GM12878 (cell line): ENCODE results near the gene DYNLT2B. TPM values are rescaled to one million over a fixed set of nuclear protein-coding genes. Genes with fewer than 3 reads are reported as not detected.

ENCODE experiments used
- ATAC-seq: fragments of 200-7000 bp; cut with Tn5 transposase; 3 replicates; pipeline ENCODE4 v1.9.1; 2020; ENCODE audit warnings: mild to moderate bottlenecking, moderate library complexity
- BruUV-seq: library from RNA; stranded (reverse); fragments of 400-500 nt; replicated peaks from 2 replicates; lab custom pipeline; 2021; lab: Mats Ljungman, UMichigan
- CTCF ChIA-PET: fragments of 300-600 bp; sonication (Branson Sonifier 250); formaldehyde crosslinking; extraction: SDS; loops from one replicate; lab custom pipeline; 2021; ENCODE audit warnings: inconsistent platforms; lab: Yijun Ruan, JAX
- POLR2A ChIA-PET: fragments of 350-600 bp; formaldehyde crosslinking; extraction: SDS; loops from one replicate; lab custom pipeline; 2021; ENCODE audit warnings: inconsistent platforms; lab: Charles Lee
- RAD21 ChIA-PET: fragments of 300-600 bp; sonication (Branson Sonifier 250); formaldehyde crosslinking; loops from one replicate; lab custom pipeline; 2023; ENCODE audit warnings: antibody characterized with exemption; ENCODE audit not compliant: unreplicated experiment; lab: Charles Lee
- SMC1A ChIA-PET: fragments of 300-600 bp; sonication (Branson Sonifier 250); formaldehyde crosslinking; loops from one replicate; lab custom pipeline; 2023; ENCODE audit not compliant: unreplicated experiment, uncharacterized antibody; lab: Charles Lee
- DNase-seq: peaks from one replicate; pipeline ENCODE4 v3.0.0-alpha.2; 2011; ENCODE audit warnings: low read depth, low spot score
- FAIRE-seq: peaks from 3 replicates; lab custom pipeline; 2011; peaks lifted over from hg19 to GRCh38; lab: Jason Lieb, UNC
- H2AFZ ChIP-seq: 2 replicates; pipeline ENCODE4 v1.6.0; 2011; ENCODE audit warnings: low read depth, low read length, control low read depth; ENCODE audit not compliant: control insufficient read depth
- H3K27ac ChIP-seq: 2 replicates; pipeline ENCODE4 v1.5.1; 2011; ENCODE audit warnings: control low read depth; ENCODE audit not compliant: control insufficient read depth, insufficient read depth
- H3K27me3 ChIP-seq, 2 experiments: replicated peaks in 1 of 2; 2 replicates each; pipeline versions ENCODE4 v1.6.0 to v1.6.1; 2011; ENCODE audit warnings: low read length in 1 of 2; ENCODE audit not compliant: control insufficient read depth in 2 of 2, insufficient read depth in 2 of 2
- H3K36me3 ChIP-seq, 2 experiments: 2 replicates each; pipeline ENCODE4 v1.5.1; 2011; ENCODE audit warnings: low read length in 1 of 2; ENCODE audit not compliant: control insufficient read depth in 2 of 2, insufficient read depth in 2 of 2
- H3K4me1 ChIP-seq: 2 replicates; pipeline ENCODE4 v1.6.1; 2011; ENCODE audit warnings: mild to moderate bottlenecking, low read length, moderate library complexity, mixed read lengths; ENCODE audit not compliant: control insufficient read depth, insufficient read depth
- H3K4me2 ChIP-seq: 2 replicates; pipeline ENCODE4 v1.6.0; 2011; ENCODE audit warnings: control low read depth; ENCODE audit not compliant: control insufficient read depth, insufficient read depth
- H3K4me3 ChIP-seq: fragments of 200-600 bp; sonication (generic); 2 replicates; pipeline ENCODE4 v1.5.1; 2016
- H3K79me2 ChIP-seq: 2 replicates; pipeline ENCODE4 v1.6.0; 2011; ENCODE audit warnings: low read length; ENCODE audit not compliant: control insufficient read depth, insufficient read depth
- H3K9ac ChIP-seq: 2 replicates; pipeline ENCODE4 v1.8.0; 2011; ENCODE audit warnings: low read length, control low read depth, mixed read lengths; ENCODE audit not compliant: control insufficient read depth, insufficient read depth
- H3K9me3 ChIP-seq: replicated peaks from 3 replicates; pipeline ENCODE4 v1.5.1; 2011; ENCODE audit warnings: mild to moderate bottlenecking, low read length; ENCODE audit not compliant: control insufficient read depth, insufficient read depth
- H4K20me1 ChIP-seq: 2 replicates; pipeline ENCODE4 v1.6.0; 2011; ENCODE audit not compliant: control insufficient read depth, insufficient read depth
- DPF2 ChIP-seq: fragments of 450-650 bp; IDR thresholded peaks from 2 replicates; pipeline ENCODE4 v1.6.1; 2017; ENCODE audit warnings: mild to moderate bottlenecking
- SMARCA5 ChIP-seq: fragments of 450-650 bp; IDR thresholded peaks from 2 replicates; pipeline ENCODE4 v1.6.1; 2017; ENCODE audit warnings: mild to moderate bottlenecking
- WRNIP1 ChIP-seq: IDR thresholded peaks from 2 replicates; pipeline ENCODE4 v1.6.1; 2011; ENCODE audit warnings: low read depth, low read length, improper control_type of control experiment, borderline replicate concordance
- WGBS: methylation state at CpG from one replicate; pipeline ENCODE4 v1.1.6; 2016; ENCODE audit warnings: low lambda C conversion rate; ENCODE audit not compliant: insufficient replicate concordance, insufficient coverage; ENCODE audit errors: missing lambda C conversion rate; 5-methylcytosine and 5-hydroxymethylcytosine counted together
- in situ Hi-C: fragments of 300-500 bp; cut with MboI; formaldehyde crosslinking; loops from 9 replicates; pipeline ENCODE4 v1.14.3; 2018; ENCODE audit warnings: mixed read lengths
- intact Hi-C: fragments of 100-400 bp; cut with micrococcal nuclease; formaldehyde crosslinking; loops from one replicate; pipeline ENCODE4 v1.14.2; 2022; ENCODE audit not compliant: unreplicated experiment
- polyA plus RNA-seq, 11 experiments: library from polyadenylated mRNA; depleted of rRNA in 4 of 11; unstranded in 6 of 11; stranded (reverse) in 5 of 11; fragments of >200 nt; fragmentation: Nextera tagmentation in 4 of 11; fragmentation: Illumina TruSeq in 1 of 11; extraction: Ambion mirVana in 4 of 11; extraction: Trizol in 1 of 11; gene quantifications; 1 replicate in 1 of 11; 2 replicates in 10 of 11; pipeline versions ENCODE4 v1.2.1 to v1.2.3, GENCODE V29; 2011 to 2016; ENCODE audit warnings: inconsistent platforms in 2 of 11, missing spikeins in 2 of 11, low read depth in 1 of 11
- total RNA-seq, 4 experiments: library from RNA; depleted of rRNA in 3 of 4; stranded (reverse); fragments of >200 nt in 3 of 4; fragmentation: Illumina TruSeq in 1 of 4; extraction: Trizol in 1 of 4; gene quantifications; 2 replicates each; pipeline versions ENCODE4 v1.2.1 to v1.2.3, GENCODE V29; 2013 to 2021
- TF ChIP-seq, protein P1 (sequence below): IDR thresholded peaks from 2 replicates; pipeline ENCODE4 v1.6.1; 2011; ENCODE audit warnings: low read depth, low read length, improper control_type of control experiment, borderline replicate concordance

The DYNLT2B gene
- total and polyA plus RNA-seq, 10 of the 15 experiments (the other 5 are each of a cell fraction or from before 2014, with no cell fraction given): 8.6 to 89.7 (median 21.9) TPM

DNA sequence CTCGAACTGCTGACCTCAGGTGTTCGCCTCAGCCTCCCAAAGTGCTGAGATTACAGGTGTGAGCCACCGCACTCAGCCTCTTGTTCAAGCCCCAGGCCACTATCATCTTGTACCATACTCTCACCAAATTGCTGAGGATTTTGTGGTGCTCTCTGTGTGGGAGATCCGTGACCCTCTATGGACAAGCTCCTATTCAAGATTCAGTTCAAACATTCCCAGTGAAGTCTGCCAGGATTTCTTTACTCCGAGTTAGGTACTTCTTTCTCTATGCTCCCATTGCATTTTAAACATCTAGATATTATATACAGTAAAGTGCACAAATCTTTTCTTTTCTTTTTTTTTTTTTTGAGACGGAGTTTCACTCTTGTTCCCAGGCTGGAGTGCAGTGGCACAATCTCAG lies 21.0 kb upstream of the DYNLT2B start (continued):
- TF ChIP-seq, protein P1, sequence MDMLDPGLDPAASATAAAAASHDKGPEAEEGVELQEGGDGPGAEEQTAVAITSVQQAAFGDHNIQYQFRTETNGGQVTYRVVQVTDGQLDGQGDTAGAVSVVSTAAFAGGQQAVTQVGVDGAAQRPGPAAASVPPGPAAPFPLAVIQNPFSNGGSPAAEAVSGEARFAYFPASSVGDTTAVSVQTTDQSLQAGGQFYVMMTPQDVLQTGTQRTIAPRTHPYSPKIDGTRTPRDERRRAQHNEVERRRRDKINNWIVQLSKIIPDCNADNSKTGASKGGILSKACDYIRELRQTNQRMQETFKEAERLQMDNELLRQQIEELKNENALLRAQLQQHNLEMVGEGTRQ: no peak
- TF ChIP-seq WRNIP1 (no peak), DPF2 (no peak)

DNA sequence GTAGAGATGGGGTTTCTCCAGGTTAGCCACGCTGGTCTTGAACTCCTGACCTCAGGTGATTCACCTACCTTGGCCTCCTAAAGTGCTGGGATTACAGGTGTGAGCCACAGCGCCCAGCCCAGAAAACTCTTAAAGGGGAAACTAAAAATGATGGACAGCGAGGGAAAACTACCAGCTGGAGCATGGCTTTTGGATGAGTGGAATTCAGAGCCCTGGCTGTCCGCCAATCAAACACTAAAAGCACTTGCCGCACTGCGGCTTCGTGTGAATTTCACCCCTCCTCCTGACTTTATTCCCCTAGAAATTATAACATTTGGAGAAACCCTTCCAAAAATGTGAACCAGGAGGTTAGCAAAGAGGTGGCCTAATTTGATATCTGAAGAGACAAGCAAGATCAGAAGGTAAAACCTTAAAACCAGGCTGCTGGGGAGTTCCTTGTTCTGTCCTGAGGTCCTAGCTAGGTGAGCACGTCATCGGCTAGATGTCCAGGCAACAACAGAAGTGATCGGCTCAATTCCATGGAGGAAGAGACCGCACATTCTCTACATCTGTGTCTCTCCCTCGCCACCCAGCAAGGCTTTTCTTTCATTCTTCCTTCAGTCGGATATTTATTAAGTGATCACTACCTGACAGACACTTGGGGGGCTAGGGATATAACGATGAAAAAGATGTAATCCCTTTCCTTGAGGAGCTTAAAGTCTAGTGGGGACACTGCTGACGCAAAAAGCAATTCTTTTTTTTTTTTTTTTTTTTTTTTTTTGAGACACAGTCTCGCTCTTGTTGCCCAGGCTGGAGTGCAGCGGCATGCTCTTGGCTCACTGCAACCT lies 18.5 kb upstream of the DYNLT2B start:
- Histone ChIP-seq H3K27ac (no peak overlapping the region), H3K4me3 (no peak overlapping the region), H3K27me3 (no peaks in the 10 kb centered on the region), H3K79me2 (no peaks in the 10 kb centered on the region), H2AFZ (no peak overlapping the region), H4K20me1 (no peaks in the 10 kb centered on the region), H3K4me2 (no peak overlapping the region), H3K36me3 (no peaks in the 10 kb centered on the region), H3K9me3 (no peaks in the 10 kb centered on the region; the same call in 2 of the 3 replicates), H3K4me1 (no peaks in the 10 kb centered on the region), H3K9ac (no peak overlapping the region)
- POLR2A ChIA-PET: interaction anchor here (1.1 kb wide), 1 partner anchor 17 kb away, joined by 3 read pairs; no protein-coding TSS in a partner anchor
- intact Hi-C loops: no loop called here
- CTCF ChIA-PET: interaction anchor here (0.6 to 0.8 kb wide), 2 partner anchors 9 to 47 kb away, joined by 3 read pairs; no protein-coding TSS in a partner anchor
- DNase-seq (no peak), FAIRE-seq (no peak), ATAC-seq (no peak)
- RAD21 ChIA-PET: interaction anchor here (0.6 to 1.0 kb wide), 2 partner anchors 25 to 39 kb away, joined by 3 read pairs; no protein-coding TSS in a partner anchor
- no peak for TF ChIP-seq SMARCA5
- in situ Hi-C loops: no loop called here
- WGBS: 69% methylated on average over 15 of the region's 17 CpGs
- BruUV-seq: no TSS peak
- SMC1A ChIA-PET: interaction anchor here (1.1 kb wide), 1 partner anchor 104 kb away, joined by 3 read pairs; no protein-coding TSS in a partner anchor
